ENCODE data around the gene GNMT. TPM values are rescaled to one million over a fixed set of nuclear protein-coding genes. Genes with fewer than 3 reads are reported as not detected.

GNMT gene
- total and polyA plus RNA-seq, 2 of the 8 experiments (the other 6 are each of a cell fraction or from before 2014, with no cell fraction given) = 1.8 to 3.4 TPM

GRCh38 chr6:42962096-42962495 lies 1.5 kb downstream of the GNMT start (continued):
- no peak for TF ChIP-seq CHD7 (IDR thresholded peaks at IDR 0.05; ENCODE audit: insufficient replicate concordance, low read length)
- TF ChIP-seq RFX5 (IDR thresholded peaks at IDR 0.05; ENCODE audit: borderline replicate concordance, low read depth, low read length) = no peak
- TF ChIP-seq CREB1 (IDR thresholded peaks at IDR 0.05) = no peak
- TF ChIP-seq HDAC6 (IDR thresholded peaks at IDR 0.05; ENCODE audit: low read depth, low read length) = no peak
- TF ChIP-seq EGR1 (IDR thresholded peaks at IDR 0.05; ENCODE audit: borderline replicate concordance, low read depth, low read length) = no peak
- TF ChIP-seq CHD1 (IDR thresholded peaks at IDR 0.05; ENCODE audit: low read depth, low read length) = no peak
- TF ChIP-seq ATF3 (IDR thresholded peaks at IDR 0.05; ENCODE audit: insufficient read depth, low read depth, low read length) = no peak
- TF ChIP-seq ATF2 (IDR thresholded peaks at IDR 0.05; ENCODE audit: low read length) = no peak

All from H1 (cell line).